LHCN-M2 (cell line): ENCODE measurements around the gene PARM1. TPM values are rescaled to one million over a fixed set of nuclear protein-coding genes. Genes with fewer than 3 reads are reported as not detected.

ENCODE experiments used
- DNase-seq: peaks from one replicate; pipeline ENCODE4 v3.0.0-alpha.2; 2012; ENCODE audit warnings: low read depth
- total RNA-seq: library from RNA; depleted of rRNA; stranded (reverse); fragments of >200 nt; gene quantifications from 2 replicates; pipeline ENCODE4 v1.2.3, GENCODE V29; 2014

PARM1 gene
- total RNA-seq, 1 experiment from 2014 or later, result 1.2 TPM

GRCh38 chr4:75030649-75031235 is 97.8 kb downstream of the PARM1 start:
- DNase-seq, result no peak

- no peak for DNase-seq
Measured at GRCh38 chr4:75031775-75032174, 98.9 kb downstream of the PARM1 start.

GRCh38 chr4:75034523-75034922 is 101.6 kb downstream of the PARM1 start:
- DNase-seq, result no peak

GRCh38 chr4:75035321-75035720 is 102.4 kb downstream of the PARM1 start:
- no peak for DNase-seq

- no peak for DNase-seq
Measured at GRCh38 chr4:75036046-75036830, 103.3 kb downstream of the PARM1 start.

- no peak for DNase-seq
Measured at GRCh38 chr4:75037252-75037651, 104.3 kb downstream of the PARM1 start.

- no peak for DNase-seq
Measured at GRCh38 chr4:75038376-75038775, 105.5 kb downstream of the PARM1 start.

GRCh38 chr4:75040703-75041102 is 107.8 kb downstream of the PARM1 start:
- DNase-seq, result no peak

- DNase-seq, result no peak
Measured at GRCh38 chr4:75042601-75043208, 109.8 kb downstream of the PARM1 start.

GRCh38 chr4:75046226-75046625 is 113.3 kb downstream of the PARM1 start:
- DNase-seq, result no peak

- DNase-seq, result no peak
Measured at GRCh38 chr4:75046641-75047040, 113.7 kb downstream of the PARM1 start.

GRCh38 chr4:75048208-75048879 is 115.4 kb downstream of the PARM1 start:
- no peak for DNase-seq

- DNase-seq, result no peak
Measured at GRCh38 chr4:75051431-75051830, 118.5 kb downstream of the PARM1 start.

GRCh38 chr4:75053352-75053751 is 120.4 kb downstream of the PARM1 start:
- no peak for DNase-seq

- no peak for DNase-seq
Measured at GRCh38 chr4:75054078-75054477, 121.2 kb downstream of the PARM1 start.

GRCh38 chr4:75056277-75056676 is 123.4 kb downstream of the PARM1 start:
- DNase-seq, result peak; percentile 3

GRCh38 chr4:75057369-75057768 is 124.5 kb downstream of the PARM1 start:
- no peak for DNase-seq

GRCh38 chr4:75058486-75058885 is 125.6 kb downstream of the PARM1 start:
- DNase-seq, result no peak

- no peak for DNase-seq
Measured at GRCh38 chr4:75063433-75063832, 130.5 kb downstream of the PARM1 start.

- no peak for DNase-seq
Measured at GRCh38 chr4:75065909-75066308, 133.0 kb downstream of the PARM1 start.

- no peak for DNase-seq
Measured at GRCh38 chr4:75069493-75070074, 136.7 kb downstream of the PARM1 start.

- no peak for DNase-seq
Measured at GRCh38 chr4:75071317-75071716, 138.4 kb downstream of the PARM1 start.
